Stimulated activated memory B cell treated with anti-CD40 and anti-IgM and Interleukin-4, amounts not matched to agents 10 μg/mL and 1 μg/mL and 100 μg/mL, for 72 hours (primary cell): Measurements from ENCODE around the gene SELENOS.

ENCODE experiments used
- ATAC-seq: fragments of 150-1000 bp; cut with Tn5 transposase; 2 replicates; pipeline ENCODE4 v1.10.0; 2021
- H3K27ac Mint-ChIP-seq: one replicate; pipeline ENCODE4 v1.8.0; 2022; ENCODE audit warnings: mild to moderate bottlenecking, mixed read lengths
- H3K27me3 Mint-ChIP-seq: one replicate; pipeline ENCODE4 v1.8.0; 2022; ENCODE audit warnings: mixed read lengths
- H3K36me3 Mint-ChIP-seq: one replicate; pipeline ENCODE4 v1.8.0; 2022; ENCODE audit warnings: mixed read lengths
- H3K4me1 Mint-ChIP-seq: one replicate; pipeline ENCODE4 v1.8.0; 2022; ENCODE audit warnings: mixed read lengths
- H3K4me3 Mint-ChIP-seq: one replicate; pipeline ENCODE4 v1.8.0; 2022; ENCODE audit warnings: mild to moderate bottlenecking, moderate library complexity, mixed read lengths
- H3K9me3 Mint-ChIP-seq: one replicate; pipeline ENCODE4 v1.8.0; 2022; ENCODE audit warnings: mixed read lengths

The SELENOS gene, protein sequence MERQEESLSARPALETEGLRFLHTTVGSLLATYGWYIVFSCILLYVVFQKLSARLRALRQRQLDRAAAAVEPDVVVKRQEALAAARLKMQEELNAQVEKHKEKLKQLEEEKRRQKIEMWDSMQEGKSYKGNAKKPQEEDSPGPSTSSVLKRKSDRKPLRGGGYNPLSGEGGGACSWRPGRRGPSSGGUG

DNA sequence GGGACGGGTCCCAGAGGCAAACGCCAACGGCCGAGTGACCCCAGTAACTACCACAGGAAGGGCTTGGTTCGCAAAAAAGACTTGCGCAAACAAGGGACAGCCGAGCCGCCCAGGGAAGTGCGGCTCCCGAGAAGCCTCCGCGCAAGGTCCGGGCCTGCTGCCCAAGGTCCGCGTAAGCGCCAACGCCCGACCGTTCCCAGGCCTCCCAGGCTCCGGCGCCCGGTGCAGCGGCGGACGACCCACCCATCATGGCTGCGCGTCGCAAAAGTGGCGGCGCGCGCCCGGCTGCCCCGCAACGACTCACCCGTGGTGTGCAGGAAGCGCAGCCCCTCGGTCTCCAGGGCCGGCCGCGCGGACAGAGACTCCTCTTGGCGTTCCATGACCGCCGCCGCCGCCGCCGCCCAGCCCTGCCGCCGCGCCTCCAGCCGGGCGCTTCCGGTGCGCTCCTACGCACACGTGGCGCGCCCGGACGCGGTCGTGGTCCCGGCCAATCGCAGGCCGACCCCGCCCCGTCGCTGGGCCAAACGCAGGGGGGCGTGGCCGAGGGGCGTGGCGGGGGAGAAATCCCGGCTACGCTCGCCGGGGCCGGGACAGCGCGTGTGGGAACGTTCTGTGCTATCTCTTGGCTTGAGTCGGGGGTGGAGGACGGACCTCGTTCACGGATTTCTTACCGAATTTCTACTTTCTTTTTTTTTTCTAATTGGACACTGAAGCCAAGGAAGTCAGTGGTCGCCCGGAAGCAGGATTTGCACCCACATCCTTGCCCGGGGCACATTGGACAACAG is at the start of gene SELENOS:
Gene SELENOS, minus strand, starts transcription at position 448 of the 785 bp plus-strand sequence. Its CDS starts 68 bp downstream, at position 380.
- peak; percentile 98 for ATAC-seq
- Mint-ChIP-seq H3K4me1 (peaks cover 25% of the 10 kb centered on the region), H3K36me3 (peaks cover 53% of the 10 kb centered on the region), H3K27ac (peak within 1 kb of the TSS; percentile 83), H3K9me3 (no peaks in the 10 kb centered on the region), H3K27me3 (no peaks in the 10 kb centered on the region), H3K4me3 (peak within 1 kb of the TSS; percentile 96)

DNA sequence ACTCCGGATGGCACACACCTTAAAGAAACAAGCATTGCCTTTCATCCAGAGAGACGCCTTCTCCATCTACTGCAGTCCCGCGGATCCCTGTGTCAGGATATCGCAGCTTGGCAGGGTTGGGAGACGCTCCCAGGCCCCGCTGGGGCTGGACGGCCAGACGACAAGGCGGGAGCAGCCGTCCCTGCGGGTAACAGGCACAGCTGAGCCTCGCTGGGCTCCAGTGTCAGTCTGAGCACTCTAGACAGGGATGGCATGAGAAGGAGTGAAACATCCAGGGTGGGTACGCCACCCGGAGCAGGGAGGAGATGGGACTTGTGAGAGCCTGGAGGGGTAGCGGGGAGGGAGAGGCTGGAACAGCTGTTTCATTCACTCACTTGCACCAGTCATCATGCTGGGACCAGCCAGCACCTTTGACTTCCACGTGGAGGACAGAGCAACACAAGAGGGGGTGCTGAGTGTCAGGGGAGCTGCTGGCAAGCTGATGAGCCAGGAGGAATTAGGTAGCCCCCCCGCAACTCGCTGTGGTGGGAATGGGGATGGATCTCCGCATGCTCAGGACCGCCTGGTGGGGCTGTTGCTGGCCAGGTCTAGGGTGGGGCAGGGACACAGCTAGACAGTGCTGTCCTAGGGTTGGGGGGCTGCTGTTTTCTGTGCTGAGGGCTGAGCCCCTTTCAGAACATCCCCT is 49.3 kb upstream of the SELENOS start:
- Mint-ChIP-seq H3K27ac (no peak overlapping the region), H3K4me3 (no peak overlapping the region), H3K4me1 (no peaks in the 10 kb centered on the region), H3K9me3 (no peaks in the 10 kb centered on the region), H3K36me3 (no peaks in the 10 kb centered on the region), H3K27me3 (peaks cover 87% of the 10 kb centered on the region)
- ATAC-seq: no peak

DNA sequence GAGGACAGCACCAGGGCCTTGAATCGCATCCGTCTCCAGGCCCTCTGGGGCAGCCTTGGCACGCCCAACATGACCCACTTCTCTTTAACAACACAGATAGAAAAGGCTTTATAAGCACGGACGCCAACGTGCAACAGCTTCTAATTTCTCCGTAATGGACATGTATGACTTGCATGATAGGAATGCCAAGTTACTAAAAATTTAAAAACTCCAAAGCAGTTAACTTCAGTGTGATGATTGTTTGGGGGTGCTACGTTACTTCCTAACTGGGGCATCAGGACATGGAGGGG is 48.7 kb upstream of the SELENOS start:
- H3K36me3 Mint-ChIP-seq: no peaks in the 10 kb centered on the region
- H3K4me3 Mint-ChIP-seq: no peak overlapping the region
- H3K4me1 Mint-ChIP-seq: peaks cover 4% of the 10 kb centered on the region
- no peak for ATAC-seq
- no peaks in the 10 kb centered on the region for H3K9me3 Mint-ChIP-seq
- peaks cover 93% of the 10 kb centered on the region for H3K27me3 Mint-ChIP-seq
- H3K27ac Mint-ChIP-seq: no peak overlapping the region

DNA sequence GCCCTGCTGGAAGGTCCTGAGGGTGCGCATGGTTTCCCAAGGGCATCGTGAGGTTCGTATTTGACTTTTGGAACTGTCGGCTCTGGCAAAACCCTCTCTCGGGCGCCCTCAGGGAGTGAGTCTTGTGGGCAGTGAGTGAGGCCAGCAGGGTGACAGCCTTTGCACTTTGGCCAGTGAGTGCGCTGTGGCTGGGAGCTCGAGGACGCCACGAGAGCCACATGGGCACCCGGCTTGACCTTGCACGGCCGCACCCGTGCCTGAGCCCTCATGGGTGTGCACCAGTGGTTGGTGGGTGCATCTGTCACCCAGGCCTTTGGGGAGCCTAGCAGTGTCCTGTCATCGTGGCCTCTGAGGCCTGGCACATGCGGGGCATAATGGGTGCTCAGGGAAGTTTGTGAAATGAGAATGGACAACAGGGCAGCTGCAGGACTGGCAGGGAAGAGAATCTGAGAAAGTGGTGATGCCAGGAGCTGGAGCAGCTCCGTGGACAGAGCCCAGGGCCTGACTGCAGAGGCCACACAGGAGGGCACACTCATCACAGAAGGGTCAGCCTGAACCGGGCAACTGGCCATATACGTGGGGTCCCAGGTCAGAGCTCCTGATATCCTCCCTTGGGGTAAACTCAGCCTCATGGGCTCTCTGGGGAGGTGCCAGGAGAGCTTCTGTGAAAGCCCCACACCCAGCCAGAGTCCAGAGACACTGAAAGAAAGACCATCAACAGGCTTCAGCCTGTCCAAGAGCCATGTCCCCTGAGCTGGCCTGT is 48.2 kb upstream of the SELENOS start:
- no peak for ATAC-seq
- Mint-ChIP-seq H3K9me3 (no peaks in the 10 kb centered on the region), H3K27ac (no peak overlapping the region), H3K27me3 (peaks cover 94% of the 10 kb centered on the region), H3K4me3 (no peak overlapping the region), H3K4me1 (peaks cover 9% of the 10 kb centered on the region), H3K36me3 (no peaks in the 10 kb centered on the region)

DNA sequence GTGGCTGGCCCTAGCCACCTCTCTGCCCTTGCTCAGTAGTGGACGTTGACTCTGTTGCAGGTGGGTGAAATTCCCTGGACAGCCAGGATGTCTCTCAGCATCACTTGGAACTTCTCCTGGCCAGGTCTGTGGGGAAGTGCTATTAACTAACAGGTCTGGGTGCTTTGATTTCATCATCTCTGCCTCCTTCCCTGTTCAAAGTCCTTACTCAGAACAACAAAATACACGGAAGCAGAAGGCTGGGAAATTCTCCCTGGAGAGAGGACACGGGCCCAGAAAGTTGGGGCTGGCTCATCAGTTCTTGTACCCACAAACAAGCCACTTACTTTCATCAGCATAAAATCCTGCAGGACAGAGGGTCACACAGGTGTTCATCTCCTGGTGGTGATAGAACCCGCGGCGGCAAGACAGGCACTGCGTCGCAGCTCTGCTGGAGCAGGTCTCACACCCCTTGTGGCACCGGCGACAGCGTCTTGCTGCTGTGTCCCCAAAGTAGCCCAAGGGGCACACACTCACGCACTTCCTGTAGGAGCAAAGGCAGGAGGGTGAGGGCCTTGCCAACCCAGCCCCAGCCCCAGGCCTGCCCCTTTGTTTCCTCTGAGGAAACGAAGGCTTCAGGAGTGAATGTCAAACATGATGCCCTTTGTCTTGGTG is 47.4 kb upstream of the SELENOS start:
- ATAC-seq: no peak
- H3K36me3 Mint-ChIP-seq: no peaks in the 10 kb centered on the region
- H3K9me3 Mint-ChIP-seq: no peaks in the 10 kb centered on the region
- H3K27ac Mint-ChIP-seq: no peak overlapping the region
- no peak overlapping the region for H3K4me3 Mint-ChIP-seq
- H3K4me1 Mint-ChIP-seq: peaks cover 12% of the 10 kb centered on the region
- H3K27me3 Mint-ChIP-seq: peaks cover 94% of the 10 kb centered on the region

DNA sequence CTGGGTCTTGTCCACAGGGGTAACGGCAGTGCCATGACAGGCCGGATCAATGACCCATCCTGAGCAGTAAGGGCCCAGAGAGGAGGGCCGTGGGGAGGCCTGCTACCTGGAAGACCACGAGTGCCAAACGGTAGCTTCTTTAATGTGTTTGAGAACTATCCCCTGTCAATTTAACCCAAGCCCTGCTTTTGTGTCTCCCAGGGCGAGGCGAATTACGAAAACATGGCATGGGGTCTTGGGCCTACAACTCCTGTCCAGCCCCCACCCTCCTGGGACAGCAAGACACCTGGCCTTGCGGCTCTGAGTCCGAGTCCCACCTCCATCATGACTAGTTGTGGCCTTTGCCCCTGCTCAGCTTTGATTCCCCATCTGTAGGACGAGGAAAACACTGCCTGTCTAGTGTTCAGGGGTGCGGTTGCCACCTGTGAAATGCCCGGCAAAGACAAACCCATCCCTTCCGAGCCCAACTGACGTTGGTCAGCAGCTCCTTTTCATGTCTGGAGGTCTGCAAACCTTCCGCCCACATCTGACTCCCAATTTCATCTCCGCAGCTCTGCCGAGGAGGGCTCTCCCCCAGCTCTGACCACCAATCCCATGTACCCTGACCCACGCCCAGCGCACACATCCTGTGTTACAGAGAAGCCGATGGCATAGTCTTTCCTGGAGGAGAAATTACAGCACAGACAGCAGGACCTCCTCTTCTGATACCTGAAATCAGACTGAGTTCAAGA is 46.7 kb upstream of the SELENOS start:
- peaks cover 97% of the 10 kb centered on the region for H3K27me3 Mint-ChIP-seq
- no peak overlapping the region for H3K27ac Mint-ChIP-seq
- H3K4me1 Mint-ChIP-seq: peaks cover 12% of the 10 kb centered on the region
- H3K36me3 Mint-ChIP-seq: no peaks in the 10 kb centered on the region
- H3K4me3 Mint-ChIP-seq: no peak overlapping the region
- no peaks in the 10 kb centered on the region for H3K9me3 Mint-ChIP-seq
- ATAC-seq: no peak

DNA sequence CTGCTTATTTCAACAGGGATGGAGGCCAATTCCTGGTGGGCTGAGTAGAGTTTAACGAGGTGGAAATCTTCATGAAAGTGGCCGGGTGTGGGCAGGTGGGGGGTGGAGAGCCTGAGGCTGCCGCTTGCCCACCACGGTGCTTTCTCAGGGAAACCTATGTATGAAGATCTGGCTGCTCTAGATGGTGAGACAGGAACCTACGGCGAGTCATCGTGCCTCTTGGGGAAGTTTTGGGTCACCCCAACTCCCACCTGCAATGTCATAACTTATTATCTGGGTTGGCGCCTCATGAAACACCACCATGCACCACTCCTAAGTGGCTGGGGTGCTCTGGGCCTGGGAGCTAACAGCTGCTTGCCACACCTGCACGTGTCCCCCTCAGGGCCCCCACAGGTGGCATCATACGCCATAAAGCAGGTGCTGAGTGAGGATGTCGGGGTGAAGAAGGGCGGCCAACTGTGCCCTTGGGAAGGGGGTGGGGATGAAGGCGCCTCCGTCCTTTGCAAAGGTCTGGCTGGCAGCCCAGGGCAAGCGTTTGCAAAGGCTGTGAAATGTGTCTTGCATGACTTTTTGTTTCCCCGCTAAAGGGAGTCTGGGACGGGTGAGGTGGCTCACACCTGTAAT is 45.7 kb upstream of the SELENOS start:
- no peak overlapping the region for H3K27ac Mint-ChIP-seq

DNA sequence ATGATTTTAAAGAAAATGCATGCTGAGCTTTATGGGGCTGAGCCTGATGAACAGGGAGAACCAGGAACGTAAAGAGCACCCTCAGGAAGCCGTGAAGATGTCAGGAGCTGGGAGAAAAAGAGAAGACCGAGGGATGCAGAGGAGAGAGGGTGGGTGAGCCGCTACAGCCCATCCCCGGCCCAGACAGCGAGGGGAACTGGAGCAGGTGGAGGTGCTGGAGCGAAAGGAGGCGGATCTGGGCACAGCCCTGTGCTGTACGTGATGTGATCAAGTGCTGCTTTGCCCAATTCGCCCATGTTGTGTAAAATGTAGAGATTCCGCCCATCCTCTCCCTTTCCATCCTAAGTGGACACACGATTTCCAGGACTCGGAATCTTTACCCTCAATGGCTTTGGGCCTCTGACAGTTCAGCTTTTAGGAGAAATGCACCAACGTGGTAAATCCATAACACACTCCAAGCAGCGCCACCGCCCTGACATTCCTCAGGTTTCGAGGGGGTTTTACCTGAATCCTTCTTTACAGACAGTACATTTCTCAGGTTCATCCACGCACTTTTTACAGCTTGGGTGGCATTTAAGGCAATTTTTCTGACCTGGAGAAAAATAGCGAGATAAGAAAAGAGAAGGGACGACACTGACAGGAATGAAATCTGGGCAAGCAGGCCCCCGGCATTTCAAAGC is 44.9 kb upstream of the SELENOS start:
- peaks cover 12% of the 10 kb centered on the region for H3K4me1 Mint-ChIP-seq
- H3K27ac Mint-ChIP-seq: no peak overlapping the region
- H3K27me3 Mint-ChIP-seq: peaks cover 98% of the 10 kb centered on the region
- ATAC-seq: no peak
- H3K9me3 Mint-ChIP-seq: no peaks in the 10 kb centered on the region
- H3K36me3 Mint-ChIP-seq: no peaks in the 10 kb centered on the region
- H3K4me3 Mint-ChIP-seq: no peak overlapping the region

More for the DNA sequence above, 45.7 kb upstream of the SELENOS start:
- no peak for ATAC-seq
- Mint-ChIP-seq H3K4me1 (peaks cover 12% of the 10 kb centered on the region), H3K9me3 (no peaks in the 10 kb centered on the region), H3K4me3 (no peak overlapping the region), H3K36me3 (no peaks in the 10 kb centered on the region), H3K27me3 (peaks cover 97% of the 10 kb centered on the region)

DNA sequence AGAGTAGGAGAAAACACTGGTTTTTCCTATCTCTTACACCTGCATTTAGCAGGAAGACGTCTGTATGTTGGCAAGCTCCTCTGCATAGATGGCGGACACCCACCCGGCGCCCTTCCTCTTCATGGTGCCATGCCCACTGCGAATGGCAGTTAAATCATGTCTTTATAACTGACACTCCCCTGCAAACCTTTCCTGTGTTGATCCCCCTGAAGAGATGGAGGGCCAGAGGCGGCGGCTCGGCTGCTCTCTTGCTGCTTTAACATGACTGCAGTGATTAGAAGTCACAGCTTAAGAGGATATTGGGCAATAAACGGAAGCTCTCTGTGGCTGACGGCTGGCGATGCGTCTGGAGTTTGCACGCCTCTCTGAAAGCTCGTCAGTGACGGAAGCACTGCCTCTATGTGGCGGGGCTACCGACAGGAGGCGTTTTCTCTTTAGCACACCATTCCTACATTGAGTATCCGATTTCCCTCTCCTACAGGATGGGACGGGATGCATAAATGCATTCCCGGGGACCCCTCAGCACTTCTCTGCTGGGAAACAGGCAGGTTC is 43.3 kb upstream of the SELENOS start:
- Mint-ChIP-seq H3K27me3 (peaks cover 95% of the 10 kb centered on the region), H3K9me3 (no peaks in the 10 kb centered on the region), H3K4me1 (peaks cover 12% of the 10 kb centered on the region), H3K36me3 (no peaks in the 10 kb centered on the region), H3K27ac (no peak overlapping the region), H3K4me3 (peak overlapping the region; percentile 44)
- peak; percentile 57 for ATAC-seq

DNA sequence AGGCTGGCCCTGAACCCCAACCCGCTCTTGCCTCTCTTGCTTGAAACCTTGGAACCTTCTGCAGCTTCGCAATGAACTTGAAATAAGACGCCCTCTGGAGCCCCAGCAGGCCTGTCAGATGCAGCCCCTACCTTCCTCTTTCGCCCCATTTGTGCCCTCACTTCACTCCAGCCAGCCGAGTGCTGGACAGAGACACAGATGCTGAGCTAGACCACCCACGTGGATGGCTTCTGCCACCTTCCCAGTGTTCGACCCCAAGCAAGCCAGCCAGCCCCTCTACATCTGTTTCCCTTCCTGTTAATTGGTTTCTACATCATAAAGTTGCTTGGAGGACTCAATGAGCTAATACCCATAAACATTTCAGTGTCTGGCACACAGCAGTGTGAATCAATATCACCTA is 41.6 kb upstream of the SELENOS start:
- Mint-ChIP-seq H3K27ac (no peak overlapping the region), H3K4me3 (no peak overlapping the region), H3K9me3 (no peaks in the 10 kb centered on the region), H3K27me3 (peaks cover 78% of the 10 kb centered on the region), H3K36me3 (no peaks in the 10 kb centered on the region), H3K4me1 (peaks cover 12% of the 10 kb centered on the region)
- ATAC-seq: no peak

DNA sequence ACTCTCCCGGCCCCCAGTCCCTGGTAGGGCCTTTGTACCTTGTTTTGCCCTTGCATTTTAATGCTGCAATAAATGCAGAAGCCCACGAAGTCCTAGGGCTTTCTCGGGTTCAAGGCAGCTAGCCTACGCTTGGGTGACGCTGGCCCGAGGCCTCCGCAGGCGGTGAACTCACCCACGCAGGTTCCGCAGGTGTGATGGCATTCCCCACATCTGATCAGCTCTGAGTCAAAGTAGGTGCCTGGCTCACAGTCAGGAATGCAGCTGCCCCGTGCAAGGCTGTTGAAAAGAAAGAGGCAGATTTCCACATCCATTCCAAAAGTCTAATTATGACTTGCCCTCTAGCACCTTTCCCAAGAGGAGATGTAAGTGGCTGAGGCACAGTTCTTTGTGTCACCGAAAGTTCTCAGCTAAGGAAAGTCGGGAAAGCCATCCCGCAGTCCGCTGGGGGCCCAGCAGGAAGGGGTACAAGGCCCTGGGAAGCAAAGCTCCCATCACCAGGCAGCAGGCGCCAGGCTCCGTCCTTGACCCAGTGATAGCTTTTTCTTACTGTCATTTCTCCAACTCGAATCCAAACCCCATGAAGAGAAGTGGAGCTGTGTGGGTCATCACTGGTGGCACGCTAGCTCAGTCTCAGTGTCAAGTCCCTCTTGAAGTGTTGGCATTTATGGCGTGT is 41.0 kb upstream of the SELENOS start:
- Mint-ChIP-seq H3K4me3 (no peak overlapping the region), H3K27me3 (peaks cover 73% of the 10 kb centered on the region), H3K9me3 (no peaks in the 10 kb centered on the region)

DNA sequence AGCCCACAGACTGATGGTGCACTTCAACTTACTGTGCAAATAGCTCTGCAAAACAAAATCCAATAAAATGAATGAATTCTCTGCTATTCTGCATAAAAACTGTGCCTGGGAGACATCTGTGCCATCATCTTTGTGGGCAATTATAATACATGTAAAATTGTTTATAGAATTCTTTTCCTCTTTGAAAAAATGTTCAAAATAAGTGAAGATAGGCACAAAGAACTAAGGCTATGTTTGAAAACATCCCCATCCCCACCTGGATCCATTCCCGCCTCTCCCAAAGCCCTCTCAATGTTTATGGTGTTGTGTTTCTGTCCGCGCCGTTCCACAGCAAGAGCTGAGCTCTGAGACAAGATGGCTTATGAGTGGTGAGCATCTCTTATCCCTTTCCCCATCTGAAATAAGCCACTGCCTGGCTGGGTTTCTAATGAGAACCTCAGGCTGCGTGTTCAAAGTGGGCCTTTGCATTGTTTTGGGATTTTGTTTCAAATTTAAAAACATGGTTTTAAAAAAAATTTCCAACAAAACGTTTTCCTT is 40.1 kb upstream of the SELENOS start:
- Mint-ChIP-seq H3K9me3 (no peaks in the 10 kb centered on the region), H3K4me3 (no peak overlapping the region), H3K27ac (no peak overlapping the region), H3K36me3 (no peaks in the 10 kb centered on the region), H3K4me1 (peaks cover 12% of the 10 kb centered on the region), H3K27me3 (peaks cover 67% of the 10 kb centered on the region)
- no peak for ATAC-seq

More for the DNA sequence above, 41.0 kb upstream of the SELENOS start:
- peaks cover 12% of the 10 kb centered on the region for H3K4me1 Mint-ChIP-seq
- no peak for ATAC-seq
- no peaks in the 10 kb centered on the region for H3K36me3 Mint-ChIP-seq
- no peak overlapping the region for H3K27ac Mint-ChIP-seq

DNA sequence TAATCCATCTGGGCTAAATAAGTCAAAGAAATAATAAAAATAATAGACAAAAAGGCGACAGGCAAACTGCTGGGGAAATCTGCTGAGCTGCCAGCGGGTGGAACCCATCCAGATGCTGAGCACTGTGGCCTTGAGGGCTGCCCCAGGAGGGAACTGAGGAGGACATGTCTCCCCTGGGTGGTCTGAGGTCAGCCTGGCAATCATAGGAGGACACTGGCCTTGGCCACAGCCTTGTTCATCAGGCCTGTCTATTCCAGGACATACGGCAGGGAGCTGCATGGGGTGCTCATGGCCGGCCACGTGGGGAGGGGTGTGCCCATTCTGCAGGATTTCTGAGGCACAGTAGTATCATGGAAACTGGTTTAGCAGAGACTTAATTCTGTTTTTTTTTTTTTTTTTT is 39.2 kb upstream of the SELENOS start:
- peaks cover 12% of the 10 kb centered on the region for H3K4me1 Mint-ChIP-seq
- H3K27me3 Mint-ChIP-seq: peaks cover 67% of the 10 kb centered on the region
- no peak for ATAC-seq
- H3K27ac Mint-ChIP-seq: no peak overlapping the region
- H3K9me3 Mint-ChIP-seq: no peaks in the 10 kb centered on the region
- no peak overlapping the region for H3K4me3 Mint-ChIP-seq
- H3K36me3 Mint-ChIP-seq: no peaks in the 10 kb centered on the region
